NCI-H1105 treated with DMSO at 0.1 percent for 48 hours (cell line): ENCODE measurements around the gene TECPR1.
"Not testable (repeated sequence)": the region's sequence is repeated elsewhere in the genome, so short reads cannot be mapped to it uniquely, and the experiment has no call there.

Experiments used
- DNase-seq: peaks from one replicate; lab custom pipeline; 2025; lab: John Stamatoyannopoulos, UW

Gene TECPR1

DNA sequence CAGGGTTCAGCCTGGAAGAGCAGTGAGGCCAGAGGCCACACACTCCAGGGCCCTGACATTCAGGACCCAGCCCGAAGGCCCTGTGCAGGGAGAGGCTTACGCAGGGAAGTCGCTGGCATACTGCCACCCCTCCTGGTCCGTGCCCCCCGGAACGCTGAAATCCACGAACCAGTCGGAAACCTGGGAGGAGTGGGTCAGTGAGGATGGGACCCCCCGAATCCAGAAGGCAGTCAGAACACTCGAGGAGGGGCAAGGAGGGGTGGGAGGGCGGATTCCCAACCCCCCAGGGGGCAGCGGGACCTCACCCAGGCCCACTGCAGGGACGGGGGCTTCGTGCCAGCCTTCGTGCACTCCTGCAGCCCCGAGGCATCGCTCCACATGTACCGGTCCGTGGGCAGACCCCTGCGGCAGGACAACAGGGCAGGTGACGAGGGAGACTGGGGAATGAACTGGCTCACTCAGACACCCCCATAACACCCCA lies 27.3 kb downstream of the TECPR1 start:
- DNase-seq, result no peak

DNA sequence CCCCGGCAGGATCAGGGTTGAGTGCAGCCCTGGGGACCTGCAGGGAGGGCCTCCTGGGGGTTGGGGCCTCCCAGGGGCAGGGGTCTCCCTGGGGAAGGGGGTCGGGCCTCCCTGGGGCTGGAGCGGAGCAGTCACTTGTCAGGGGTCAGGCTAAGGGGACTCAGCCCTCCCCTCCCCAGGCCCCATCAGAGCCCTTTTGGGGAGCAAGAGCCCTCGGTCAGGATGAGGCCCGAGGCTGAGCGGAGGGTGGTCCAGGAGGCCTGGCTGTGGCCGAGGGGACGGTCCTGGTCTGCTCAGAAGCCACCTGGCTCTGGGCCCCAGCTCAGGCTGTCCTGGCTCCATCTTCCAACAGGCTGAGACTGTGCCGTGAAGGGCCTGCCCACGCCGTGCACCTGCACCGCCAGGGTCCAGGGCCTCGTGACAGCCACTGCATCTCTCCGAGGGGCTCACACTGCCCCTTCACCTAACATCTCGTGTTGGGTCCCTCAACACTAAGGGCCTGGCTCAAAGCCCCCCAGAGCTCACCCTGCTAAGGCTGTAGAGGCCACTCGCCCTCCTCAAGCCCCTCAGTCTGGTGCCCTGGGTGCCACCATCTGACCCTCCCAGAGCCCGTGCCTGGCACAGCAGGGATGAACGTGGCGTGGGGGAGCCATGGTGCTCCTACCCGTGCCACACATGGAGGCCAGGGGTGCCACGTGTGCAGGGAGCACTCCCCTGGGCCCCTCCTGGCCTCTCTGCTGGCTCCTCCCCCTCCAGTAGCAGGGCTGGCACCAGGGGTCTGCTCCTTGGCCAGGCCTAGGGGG lies 27.9 kb downstream of the TECPR1 start:
- no peak for DNase-seq

DNA sequence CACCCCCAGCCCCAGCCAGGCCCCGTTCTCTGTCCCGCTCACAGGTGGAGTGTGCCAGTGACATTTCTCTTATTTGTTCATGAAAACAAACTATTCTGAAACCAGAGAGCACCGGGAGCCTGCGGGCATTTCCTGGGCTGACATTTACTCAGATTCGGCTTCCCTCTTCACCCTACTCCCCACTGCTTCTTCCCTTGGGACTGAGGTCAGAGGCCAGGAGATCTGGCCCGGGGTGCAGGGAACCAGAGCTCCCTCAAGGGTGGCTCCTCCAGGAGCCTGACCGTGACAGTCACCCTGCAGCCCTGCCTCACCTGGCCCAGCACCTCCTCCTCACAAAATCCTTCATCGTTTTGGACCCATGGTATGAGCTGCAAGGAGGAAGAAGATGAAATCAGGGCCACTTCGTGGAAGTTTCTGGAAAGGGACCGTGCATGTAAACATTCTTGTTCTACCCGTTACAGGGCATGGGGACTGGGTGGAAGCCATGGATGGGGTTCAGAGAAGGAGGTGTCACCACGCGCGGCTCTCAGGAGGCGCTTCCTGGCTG lies 28.6 kb downstream of the TECPR1 start:
- DNase-seq, result no peak

DNA sequence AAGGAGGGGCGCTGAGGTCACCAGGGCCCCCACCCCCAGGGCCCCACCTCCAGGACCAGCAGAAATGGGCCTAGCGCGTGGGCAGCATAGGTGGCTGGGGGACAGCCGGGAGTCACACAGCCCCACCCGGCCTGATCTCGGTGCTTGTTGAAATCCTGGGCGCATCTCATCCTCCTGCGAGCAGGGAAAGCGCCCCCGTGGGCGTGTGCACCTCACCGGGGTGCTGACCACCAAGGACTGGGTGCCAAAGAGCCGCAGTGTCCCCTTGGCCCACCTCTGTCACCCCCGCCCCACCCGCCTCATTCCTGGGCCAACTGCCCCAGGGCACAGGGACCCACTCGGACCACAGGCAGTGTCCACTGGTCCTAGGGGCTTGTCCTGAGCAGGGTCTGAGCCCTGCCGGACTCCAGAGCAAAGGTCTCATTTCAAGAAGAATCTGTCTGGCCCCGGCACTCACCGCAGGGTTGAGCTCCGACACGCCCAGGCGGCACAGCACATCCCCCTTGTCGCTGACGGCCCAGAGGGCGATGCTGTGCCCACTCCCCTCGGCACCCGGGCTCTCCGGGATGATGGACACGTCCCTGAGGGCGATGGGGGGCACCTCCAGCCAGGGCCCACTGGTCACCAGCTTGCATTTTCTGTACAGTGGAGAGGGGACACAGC lies 29.4 kb downstream of the TECPR1 start:
- DNase-seq, result no peak

DNA sequence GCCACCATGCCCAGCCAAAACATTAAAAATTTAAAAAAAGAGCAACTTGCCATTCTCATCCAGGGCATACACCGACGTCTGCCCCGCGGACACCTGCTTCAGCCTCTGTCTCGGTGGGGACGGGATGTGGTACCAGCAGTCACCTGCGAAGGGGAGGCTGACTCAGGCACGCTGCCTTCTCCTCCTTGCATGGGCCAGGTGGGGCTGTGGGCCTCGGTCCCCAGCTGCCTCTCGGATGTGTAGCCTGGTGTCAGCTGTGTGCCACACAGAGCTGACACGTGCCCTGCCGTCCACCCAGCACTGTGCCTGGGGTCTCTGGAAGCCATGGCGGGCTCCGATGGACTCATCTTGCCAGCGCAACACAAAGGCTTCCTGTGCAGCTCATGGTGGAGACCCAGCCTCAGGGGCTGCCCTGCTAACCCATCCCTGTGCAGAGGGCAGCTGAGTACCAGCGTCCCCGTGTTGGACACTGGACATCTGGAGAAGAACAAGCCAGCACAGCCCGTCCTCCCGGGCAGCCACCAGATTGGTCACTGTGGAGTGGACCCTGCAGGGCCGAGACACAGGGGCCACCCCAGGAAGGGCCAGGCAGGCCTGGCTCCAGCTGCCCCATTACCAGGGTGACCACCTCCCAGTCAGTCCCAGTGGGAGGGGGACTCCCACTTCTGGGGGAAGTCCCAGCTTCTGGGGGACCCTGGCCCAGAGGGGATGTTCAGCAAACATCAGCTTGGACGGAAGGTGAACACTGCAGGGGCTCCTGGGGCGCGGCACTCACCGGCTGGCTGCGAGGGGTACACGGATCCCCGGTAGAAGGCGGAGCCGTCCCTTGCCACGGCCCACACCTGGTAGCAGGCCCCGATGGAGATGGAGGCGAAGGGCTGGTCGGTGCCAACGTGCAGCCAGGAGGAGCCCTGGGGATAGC lies 30.2 kb downstream of the TECPR1 start:
- no peak for DNase-seq

DNA sequence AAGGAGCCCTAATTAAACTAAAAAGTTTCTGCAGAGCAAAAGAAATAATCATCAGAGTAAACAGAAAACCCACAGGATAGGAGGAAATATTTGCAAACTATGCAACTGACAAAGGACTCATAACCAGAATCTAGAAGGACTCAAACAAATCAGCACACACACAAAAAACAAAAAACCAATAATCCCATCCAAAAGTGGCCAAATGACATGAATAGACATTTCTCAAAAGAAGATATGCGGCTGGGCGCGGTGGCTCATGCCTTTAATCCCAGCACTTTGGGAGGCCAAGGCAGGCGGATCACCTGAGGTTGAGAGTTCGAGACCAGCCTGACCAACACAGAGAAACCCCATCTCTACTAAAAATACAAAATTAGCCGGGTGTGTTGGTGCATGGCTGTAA lies 32.6 kb downstream of the TECPR1 start:
- DNase-seq, result not testable (repeated sequence)

DNA sequence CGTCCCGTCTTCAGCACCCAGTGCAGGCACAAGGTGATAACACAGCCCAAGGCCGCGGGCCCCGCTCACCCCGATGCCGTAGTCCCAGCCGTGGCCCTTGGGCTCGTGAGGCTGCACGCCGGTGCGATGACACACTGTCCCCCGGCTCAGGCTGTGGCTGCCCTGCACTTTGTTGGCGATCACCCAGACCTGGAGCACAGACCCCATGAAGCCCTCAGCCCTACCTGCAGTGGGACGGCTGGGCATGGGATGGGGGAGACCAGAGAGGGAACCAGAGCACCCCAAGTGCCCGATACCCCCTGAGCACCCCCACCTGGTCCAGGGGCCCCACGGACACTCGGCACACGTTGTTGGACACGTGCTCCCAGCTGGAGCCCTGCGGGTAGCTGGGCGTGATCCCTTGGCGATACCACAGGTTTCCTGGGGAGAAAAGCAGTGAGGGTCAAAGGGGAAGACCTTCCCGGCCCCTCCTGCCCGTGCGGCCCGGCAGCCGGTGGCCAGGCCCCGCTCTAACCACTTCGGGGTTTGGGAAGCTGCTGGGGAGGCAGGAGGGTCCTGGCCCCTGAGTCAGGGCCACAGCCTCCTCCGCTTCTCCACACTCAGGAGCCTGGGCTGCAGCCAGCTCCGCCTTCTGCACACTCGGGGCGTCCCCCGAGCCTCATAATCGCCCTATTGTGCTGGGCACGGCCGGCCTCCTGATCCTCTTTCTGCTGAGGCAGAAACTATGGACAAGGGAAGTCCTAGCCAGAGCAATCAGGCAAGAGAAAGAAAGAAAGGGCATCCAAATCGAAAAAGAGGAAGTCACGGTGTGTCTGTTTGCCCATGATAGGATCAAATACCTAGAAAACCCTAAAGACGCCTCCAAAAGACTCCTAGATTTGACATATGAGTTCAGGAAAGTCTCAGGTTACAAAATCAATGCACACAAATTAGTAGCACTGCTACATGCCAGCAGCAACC lies 34.1 kb downstream of the TECPR1 start:
- no peak for DNase-seq

DNA sequence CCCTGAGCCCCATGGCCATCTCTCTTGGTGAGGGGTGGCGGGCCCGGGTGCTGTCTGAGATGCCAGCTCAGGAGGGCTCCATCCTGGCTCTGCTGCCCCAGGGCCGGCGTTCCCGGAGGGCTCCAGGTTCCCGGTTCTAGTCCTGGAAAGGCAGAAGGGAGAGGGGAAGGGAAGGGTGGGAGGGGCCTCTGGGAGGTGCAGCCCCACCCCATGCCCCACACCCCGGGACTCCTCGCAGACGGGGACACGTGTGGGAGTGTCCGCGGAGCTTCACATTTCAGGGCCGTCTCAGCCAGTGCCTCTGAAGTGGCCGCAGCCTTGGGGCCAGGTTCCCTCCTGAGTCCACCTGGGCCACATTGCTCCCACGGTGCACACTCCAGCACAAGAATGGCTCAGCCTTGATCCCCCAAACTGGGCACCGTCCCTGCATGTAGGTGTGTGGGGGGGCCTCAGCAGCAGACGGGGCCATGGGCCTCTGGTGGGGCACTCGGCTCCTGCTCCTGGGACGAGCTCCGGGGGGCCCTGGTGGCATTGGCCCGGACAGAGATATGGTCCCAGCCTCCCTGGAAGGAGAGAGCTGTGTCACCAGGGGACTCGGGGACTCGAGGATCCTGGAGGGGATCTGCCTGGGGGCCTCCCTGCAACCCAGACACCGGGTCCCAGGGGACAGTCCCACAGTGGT lies 35.0 kb downstream of the TECPR1 start:
- DNase-seq, result no peak

DNA sequence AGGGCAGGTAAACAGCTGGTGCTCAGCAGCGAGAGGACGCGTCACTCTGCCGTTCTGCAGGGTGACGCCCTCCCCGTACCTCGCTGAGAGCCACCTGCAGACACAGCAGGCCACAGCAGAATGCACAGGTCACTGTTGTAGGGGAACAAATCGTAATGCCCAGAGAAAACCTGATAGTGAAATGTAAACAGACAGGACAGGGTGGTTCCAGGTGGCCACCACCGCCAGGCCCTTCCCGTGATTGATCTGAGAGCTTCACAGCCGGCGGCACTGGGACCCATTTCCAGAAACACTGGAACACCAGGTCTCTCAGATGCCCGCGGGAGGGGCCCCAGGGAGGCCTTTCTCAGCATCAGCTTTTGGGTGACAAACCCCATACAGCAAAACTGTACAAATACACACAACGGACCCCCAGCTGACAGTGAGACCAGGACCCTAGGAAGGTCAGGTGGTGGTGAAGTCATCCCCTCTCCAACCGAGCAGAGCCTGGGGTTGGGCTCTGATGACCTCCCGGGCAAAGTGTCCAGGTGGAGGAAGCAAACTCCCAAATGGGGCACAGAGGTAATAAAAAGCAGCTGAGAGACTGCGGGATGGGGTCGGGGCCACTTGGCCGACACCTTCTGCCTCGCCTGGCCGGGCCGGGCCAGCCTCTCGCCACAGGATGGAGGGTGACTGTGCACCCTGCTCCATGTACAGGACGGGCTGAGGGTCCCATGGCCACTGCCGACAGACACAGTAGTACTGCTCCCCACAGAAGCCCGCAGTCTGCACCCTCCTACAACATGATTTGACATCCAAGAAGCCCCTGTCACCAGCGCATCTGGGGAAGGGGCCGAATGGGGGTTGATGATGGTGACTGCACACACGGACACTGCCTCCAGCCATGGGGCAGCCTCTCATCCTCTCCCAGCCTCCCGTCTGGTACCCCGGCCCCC lies 36.2 kb downstream of the TECPR1 start:
- no peak for DNase-seq

DNA sequence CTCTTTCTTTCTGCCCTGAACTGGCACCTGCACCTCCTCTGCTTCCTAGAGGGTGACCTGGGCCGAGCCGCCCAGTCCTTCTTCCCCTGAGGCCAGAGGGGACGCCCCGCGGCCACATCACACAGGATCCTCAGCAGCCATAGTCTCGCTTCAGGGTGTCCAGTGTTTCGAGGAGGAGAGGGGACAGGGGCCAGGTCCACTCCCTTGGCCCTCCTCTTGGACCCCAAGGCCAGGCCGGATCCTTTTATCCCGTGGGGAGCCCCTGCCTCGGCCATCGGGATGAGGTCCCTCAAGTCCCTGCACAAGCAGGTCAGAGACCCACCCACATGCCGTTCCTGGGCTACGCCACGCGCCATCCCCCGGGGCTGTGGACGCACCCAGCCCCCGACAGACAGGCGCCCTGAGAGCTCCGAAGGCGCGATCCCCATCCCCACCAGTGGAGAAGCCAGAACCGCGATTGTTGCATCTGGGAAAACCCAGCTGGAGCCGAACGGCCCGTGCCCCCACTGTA lies 37.2 kb downstream of the TECPR1 start:
- DNase-seq, result no peak

DNA sequence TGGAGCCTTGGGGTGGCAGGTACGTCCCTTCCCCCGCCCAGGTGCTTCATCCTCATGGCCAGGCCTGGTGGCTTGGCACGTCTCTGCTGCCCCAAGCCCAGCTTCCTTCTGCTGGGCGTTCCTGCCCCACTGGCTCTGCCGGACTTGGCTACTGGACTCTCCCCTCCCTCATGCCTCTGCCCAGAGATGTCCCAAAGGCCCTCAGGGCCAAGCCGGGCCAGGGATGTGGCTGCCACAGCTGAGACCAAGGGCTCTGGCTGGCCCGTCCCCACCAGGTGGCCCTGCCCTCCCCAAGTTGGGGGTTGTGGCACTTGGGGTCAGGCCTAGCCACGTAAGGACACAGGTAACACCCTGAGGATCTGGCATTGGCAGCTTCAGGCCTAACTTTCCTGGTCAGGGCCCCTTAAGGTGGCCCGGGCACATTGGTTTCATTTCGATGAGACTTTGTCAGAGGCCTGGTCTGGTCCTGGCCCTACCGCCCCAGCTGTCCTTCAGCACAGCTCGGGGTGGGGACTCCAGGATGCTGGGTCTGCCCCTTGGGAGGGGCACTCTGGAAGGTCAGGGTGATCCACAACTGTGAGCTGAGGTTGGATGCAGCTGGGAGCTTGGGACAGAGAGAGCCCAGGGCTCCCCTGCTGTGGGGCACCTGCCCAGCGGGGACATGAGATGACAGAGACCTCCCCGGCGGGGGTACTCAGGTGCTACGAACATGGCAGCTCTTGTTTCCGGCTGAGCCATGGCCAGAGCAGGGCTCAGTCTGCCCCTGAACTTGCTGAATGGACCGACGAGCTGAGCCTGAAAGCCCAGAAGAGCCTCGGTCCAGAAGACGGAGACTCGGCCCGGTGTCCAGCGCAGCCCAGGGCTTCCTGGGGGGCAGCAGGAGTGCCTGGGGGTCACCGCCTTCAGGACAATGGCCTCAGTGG lies 37.9 kb downstream of the TECPR1 start:
- no peak for DNase-seq

DNA sequence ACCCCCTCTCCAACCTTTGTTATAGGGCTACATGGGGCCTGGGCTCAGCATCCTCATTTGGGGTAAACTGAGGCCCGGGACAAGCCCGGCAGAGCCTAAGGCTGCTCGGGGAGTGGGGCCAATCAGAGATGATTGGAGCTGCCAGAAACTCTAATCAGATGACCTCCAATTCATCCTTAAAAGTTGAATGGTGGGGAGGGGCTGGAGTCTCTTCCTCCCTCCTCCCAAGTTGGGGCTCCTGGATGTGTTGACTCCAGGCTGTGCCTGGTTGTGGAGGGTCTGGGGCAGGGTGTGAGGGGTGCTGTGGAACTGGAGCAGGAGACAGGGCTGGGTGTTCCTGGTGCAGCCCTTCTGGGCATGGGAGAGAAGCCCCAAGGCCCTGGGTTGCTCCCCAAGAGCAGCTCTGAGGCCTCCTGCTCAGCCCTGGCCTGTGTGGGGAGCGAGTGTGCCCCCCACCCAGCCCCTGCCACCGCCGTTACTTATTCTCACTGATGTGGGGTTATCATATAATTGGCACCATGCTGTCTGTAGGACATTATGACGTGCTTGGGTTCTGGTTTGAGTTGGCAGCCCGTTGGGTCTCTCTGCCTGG lies 38.6 kb downstream of the TECPR1 start:
- DNase-seq, result no peak

DNA sequence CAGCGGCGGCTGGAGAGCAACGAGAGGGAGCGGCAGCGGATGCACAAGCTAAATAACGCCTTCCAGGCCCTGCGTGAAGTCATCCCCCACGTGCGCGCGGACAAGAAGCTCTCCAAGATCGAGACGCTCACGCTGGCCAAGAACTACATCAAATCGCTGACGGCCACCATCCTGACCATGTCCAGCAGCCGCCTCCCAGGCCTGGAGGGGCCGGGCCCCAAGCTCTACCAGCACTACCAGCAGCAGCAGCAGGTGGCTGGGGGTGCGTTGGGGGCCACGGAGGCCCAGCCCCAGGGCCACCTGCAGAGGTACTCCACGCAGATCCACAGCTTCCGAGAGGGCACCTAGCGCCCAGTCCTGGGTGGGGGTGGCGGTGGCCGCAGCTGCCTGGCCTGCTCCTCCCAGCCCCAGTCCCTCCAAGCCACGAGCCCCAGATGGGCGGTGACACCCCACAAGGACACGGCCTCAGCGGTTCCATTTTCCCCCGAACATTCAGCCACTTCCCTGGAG lies 39.4 kb downstream of the TECPR1 start:
- no peak for DNase-seq

DNA sequence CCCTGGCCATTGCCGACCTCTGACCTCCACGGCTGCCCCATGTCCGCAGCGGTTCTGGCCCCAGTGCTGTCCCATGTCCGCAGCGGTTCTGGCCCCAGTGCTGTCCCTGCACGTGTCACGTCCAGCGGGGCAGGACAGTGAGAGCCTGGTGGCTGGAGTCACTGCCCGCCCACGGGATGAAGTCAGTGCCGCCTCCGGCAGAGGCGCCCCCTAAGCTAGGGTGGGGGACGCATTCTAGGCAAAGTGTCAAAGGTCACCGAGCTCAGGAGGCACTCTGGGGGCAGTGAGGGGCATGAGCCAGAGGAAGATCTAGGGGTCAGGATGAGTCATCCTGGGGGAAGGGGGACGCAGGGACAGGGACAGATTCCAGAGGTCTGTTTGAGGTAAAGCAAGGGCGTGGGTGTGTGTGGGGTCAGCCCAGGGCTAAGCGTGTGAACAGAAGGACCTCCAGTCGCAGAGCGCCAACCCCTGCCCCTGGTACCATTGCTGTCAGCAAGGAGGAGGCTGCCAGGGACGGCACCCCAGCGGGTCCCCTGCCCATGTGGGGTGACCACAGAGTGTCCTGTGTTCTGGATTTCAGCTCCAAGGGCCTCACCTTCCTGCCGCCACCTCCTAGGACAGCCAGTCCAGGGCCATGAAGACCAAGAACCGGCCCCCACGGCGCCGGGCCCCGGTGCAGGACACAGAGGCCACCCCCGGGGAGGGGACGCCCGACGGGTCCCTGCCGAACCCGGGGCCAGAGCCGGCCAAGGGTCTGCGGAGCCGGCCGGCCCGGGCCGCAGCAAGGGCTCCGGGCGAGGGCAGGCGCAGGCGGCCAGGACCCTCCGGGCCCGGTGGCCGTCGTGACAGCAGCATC lies 40.1 kb downstream of the TECPR1 start:
- DNase-seq, result no peak

DNA sequence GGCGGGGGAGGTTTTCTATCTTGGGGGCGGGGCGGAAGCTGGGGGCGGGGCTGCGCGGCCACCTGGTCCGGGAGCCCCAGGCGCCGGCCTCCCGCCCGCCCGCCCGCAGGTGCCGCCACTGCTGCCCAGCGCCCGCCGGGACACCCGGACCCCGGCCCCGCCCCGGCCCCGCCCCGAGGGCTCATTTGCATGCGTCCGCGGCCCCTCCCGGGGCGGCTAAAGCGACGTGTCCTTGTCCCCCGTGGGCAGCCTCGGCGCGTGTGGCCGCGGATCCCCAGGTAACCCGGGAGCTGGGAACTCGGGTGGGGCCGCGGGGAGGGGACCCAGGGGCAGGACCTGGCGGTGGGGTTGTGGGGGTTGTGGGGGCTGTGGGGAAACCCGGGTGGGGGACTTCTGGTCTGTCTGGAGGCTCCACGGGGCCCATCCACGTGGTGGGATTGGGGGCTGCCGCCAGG lies 40.8 kb downstream of the TECPR1 start, which contains the start of gene BHLHA15:
Gene BHLHA15, plus strand, starts transcription at position 219 of the 455 bp plus-strand sequence. CDS start 871 bp downstream, outside the sequence.
- DNase-seq, result peak; percentile 21
